Measurements from ENCODE around the gene SPARC. TPM values are rescaled to one million over a fixed set of nuclear protein-coding genes. Genes with fewer than 3 reads are reported as not detected.
"Not testable (repeated sequence)": the region's sequence is repeated elsewhere in the genome, so short reads cannot be mapped to it uniquely, and the experiment has no call there.

Gene SPARC
- polyA plus RNA-seq, 3 donors, result 2,321 to 2,599 (median 2,356) TPM

DNA sequence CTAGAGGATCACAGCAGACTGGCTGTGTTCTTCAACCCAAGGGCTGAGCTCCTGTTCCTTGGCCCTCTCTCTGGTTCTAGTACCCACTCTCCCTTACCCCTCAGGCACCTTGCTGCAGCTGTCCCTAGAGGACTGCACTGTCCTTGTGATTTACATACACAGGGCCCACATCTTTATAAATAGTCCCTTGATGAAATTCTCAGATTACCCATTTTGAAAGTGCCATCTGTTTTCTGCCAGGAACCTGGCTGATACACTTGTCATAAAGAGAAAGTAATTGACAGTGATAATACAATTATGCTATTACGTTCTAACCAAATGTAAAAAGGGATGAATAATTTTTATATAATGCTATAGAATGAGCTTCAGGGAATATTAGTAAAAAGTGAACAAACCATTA, 16.5 kb upstream of the SPARC start:
- no peak for DNase-seq (ENCODE audit: low read depth in 3 of 3, low spot score in 2 of 3)

DNA sequence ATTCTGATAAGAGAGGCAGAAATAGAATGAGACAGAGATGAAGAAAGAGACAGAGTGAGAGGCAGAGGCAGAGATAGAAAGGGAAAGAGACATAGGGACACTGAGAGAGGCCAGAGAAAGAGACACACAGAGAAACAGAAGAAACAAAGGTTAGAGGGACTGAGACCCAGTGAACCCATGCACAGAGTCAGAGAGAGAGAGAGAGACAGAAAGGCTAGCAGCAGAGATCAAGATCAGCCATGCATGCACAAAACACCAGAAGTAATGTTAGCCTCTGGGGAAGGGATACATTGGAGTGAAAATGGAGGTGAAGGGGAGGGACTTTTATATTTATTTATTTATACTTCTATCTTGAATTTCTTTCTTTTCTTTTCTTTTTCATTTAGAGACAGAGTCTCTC, 14.1 kb upstream of the SPARC start:
- DNase-seq (ENCODE audit: low read depth in 3 of 3, low spot score in 2 of 3), result no peak

DNA sequence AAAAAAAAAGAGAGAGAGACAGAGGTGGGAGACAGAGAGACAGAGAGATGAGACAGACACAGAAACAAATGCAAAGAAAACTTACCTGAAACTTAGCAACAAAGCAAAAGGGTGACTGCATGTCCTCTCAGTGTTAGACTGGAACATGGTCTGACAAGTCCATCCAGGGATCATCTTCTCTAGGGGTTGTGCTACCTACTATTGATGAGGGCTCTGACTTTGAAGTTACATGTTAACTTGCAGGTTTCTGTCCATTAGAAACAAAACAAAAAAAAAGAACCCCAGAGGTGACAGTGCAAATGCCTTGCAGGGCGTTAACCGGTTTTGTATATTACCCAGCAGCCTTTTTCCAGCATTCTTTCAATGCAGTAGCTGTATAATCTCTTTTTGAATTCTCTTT, 13.6 kb upstream of the SPARC start:
- no peak for DNase-seq (ENCODE audit: low read depth in 3 of 3, low spot score in 2 of 3)

DNA sequence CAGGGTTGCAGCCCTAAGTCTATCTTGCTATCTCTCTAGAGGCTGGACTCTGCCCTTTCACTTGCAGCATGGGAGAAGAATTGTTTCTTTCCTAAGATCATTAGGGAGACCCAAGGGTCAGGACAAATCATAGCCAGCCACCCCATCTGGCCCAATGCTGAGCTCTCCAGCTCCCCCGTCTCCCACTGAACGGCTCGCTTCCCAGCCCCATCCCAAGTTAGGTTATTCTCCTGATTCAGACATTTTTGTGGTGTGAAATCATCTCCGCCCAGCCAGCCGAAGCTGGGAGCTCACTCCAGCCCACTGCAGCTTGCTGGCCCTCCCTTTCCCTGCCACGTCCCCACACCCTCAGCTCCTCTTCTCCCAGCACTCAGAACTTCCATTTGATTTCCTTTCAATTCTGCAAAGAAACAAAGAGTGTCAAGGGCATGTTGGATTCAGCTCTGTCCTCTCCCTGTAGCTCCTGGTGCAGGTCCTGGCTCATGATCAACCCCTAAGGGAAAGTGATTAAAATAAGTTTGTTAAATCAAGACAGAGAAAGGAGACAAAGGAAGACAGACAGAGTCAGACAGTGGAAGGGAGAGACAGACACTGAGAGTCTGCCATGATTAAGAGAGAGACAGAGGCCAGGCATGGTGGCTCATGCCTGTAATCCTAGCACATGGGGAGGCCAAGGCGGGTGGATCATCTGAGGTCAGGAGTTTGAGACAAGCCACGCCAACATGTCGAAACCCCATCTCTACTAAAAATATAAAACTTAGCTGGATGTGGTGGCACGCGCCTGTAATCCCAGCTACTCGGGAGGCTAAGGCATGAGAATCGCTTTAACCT, 12.6 kb upstream of the SPARC start:
- DNase-seq (ENCODE audit: low read depth in 3 of 3, low spot score in 2 of 3), result peak in 1 of 3 donors; percentile 63

DNA sequence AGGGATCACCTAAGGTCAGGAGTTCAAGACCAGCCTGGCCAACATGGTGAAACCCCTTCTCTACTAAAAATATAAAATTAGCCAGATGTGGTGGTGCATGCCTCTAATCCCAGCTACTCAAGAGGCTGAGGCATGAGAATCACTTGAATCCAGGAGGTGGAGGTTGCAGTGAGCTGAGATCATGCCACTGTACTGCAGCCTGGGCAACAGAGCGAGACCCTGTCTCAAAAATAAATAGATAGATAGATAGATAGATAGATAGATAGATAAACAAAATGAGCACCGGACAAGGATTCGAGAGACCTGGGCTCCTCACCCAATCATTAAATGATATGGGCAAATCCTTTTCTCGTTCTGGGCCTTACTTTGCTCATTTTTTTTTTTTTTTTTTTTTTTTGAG, 11.4 kb upstream of the SPARC start:
- DNase-seq (ENCODE audit: low read depth in 3 of 3, low spot score in 2 of 3), result not testable (repeated sequence)

DNA sequence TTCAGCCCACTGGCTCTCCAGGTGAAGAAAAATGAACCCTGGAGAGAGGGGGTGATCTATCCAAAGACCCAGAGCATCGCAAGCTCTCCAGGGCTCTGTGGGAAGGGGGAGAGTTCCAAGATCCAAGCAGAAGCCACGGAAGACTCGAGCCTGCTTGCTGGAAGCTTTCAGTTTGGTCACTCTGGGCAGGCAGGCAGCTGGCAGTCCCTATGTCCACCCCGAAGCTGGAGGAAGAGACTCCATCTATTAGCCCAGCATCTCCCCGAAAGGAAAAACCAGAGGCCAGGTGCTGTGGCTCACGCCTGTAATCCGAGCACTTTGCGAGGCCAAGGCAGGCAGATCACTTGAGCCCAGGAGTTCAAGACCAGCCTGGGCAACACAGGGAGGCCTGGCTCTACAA, 10.7 kb upstream of the SPARC start:
- DNase-seq (ENCODE audit: low read depth in 3 of 3, low spot score in 2 of 3), result no peak

DNA sequence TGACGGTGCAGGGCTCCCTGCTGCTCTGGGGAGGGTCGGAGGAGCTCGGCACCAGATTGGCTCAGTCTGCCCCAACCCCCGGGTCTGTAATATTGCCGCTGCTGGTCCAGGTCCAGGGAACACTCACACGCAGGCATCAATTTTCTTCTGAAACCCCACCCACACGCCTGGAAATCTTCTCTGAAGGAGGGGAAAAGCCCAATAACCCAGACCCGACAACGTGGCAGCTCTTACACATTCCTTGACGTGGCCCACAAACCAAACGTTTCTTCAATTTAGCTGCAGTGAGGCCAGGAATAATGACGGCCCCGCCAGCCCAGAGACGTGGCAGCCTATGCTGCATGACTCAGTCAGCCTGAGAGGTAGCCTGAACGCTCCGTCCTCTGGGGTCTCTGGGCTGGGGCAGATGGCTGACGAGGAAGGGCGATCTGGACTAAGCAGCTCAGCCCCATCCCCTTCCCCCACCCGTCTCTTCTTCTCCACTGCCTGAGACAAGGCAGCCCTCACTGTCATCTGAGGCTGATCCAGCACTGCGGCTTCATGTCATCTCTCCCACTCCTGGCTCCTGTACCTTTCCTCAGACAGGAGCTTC, 9.9 kb upstream of the SPARC start:
- peak in 1 of 3 donors; percentile 64 for DNase-seq (ENCODE audit: low read depth in 3 of 3, low spot score in 2 of 3)

DNA sequence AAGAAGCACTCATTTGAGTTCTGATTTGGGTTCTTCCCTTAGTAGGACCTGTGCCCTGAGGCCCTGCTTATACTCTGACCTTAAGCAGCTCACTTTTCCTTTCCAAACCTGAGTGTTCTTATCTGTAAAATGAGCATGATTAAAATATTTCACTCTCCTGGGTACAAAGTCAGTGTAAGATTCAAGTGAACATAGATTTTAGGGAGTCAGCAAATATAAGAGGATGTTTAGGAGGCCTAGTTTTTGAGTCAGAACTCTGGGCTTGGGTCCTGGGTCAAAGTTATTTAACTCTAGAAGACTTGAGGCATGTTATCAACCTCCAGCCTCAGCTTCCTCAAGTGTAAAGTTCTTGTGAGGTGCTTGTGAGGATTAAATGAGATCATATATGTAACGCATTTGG, 8.7 kb upstream of the SPARC start:
- DNase-seq (ENCODE audit: low read depth in 3 of 3, low spot score in 2 of 3), result no peak

DNA sequence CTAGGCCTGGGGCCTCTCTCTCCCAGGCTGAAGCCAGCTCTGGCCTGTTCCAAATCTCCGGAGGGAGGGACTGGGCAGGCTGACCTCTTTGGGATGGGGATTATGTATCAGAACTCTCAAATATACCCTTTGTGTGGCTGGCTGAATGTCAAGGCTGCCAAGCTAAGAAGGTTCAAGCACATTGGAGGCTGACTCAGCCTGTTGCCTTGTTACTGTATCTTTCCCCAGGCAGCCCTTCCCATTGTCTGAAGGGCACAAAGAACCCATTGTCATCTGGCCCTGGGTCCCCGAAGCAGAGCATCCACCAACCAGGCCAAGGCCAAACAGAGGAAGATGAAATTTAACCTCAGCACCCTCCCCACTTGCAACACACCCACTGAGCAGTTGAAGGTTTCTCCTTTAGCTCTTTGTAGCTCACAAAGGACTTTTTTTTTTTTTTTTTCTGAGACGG, 7.3 kb upstream of the SPARC start:
- DNase-seq (ENCODE audit: low read depth in 3 of 3, low spot score in 2 of 3), result no peak

DNA sequence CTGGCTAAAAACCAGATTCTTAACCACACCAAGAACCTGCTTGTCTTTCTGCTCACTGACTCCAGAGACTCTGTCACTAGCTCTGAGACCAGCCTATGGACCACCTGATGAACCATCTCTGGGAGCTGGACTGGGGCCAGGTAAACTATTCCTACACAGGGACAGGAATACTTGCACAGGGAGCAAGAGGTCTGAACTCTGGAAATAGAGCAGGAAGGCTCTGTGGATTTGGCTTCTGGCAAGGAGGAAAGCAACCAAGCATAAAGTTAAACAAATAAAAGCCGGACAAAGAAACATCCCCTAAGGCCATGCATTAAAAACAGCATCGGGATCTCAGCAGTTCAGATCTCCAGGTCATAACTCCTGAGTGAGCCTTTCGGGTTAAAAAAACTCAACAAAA, 5.6 kb upstream of the SPARC start:
- DNase-seq (ENCODE audit: low read depth in 3 of 3, low spot score in 2 of 3), result no peak

DNA sequence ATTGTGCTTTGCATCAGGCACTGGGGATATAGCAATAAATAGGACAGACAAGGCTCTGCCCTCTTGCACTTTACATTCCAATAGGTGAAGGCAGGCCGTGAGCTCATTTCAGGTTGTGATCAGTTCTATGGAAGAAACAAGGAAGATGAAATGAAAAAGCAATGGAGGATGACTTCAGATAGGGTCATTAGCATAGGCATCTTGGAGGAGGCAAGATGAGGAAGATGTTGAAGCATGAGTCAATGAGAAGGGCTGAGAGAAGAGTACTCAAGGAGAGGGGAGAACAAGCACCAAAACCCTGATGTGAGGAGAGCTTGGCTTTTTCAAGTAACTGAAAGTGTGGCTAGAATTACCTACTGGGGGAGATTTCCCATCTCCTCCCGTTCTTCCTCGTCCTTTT, 5.0 kb upstream of the SPARC start:
- no peak for DNase-seq (ENCODE audit: low read depth in 3 of 3, low spot score in 2 of 3)

DNA sequence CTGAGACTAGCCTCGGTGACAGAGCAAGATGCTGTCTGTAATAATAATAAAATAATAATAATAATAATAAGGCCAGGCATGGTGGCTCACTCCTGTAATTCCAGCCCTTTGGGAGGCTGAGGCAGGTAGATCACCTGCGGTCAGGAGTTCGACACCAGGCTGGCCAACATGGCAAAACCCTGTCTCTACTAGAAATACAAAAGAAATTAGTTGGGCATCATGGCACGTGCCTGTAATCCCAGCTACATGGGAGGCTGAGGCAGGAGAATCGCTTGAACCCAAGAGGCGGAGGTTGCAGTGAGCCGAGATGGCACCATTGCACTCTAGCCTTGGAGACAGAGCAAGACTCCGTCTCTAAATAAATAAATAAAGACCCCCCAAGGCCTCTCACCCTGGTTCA, 2.9 kb upstream of the SPARC start:
- not testable (repeated sequence) for DNase-seq (ENCODE audit: low read depth in 3 of 3, low spot score in 2 of 3)

DNA sequence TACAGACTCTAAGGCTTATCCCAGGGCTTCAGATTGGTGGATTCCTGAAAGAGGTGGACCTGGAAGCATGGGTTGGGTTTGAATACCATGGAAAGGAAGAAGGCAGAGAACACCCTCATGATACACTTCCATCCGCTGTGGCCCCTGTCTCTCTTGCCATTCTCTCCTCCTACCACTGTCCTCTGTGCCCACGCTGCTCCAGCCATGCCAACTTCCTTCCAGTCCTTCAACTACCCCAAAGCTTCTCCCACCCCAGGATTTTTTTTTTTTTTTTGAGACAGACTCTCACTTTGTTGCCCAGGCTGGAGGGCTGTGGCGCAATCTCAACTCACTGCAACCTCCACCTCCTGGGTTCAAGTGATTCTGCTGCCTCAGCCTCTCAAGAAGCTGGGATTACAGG, 1.7 kb upstream of the SPARC start:
- DNase-seq (ENCODE audit: low read depth in 3 of 3, low spot score in 2 of 3), result no peak

DNA sequence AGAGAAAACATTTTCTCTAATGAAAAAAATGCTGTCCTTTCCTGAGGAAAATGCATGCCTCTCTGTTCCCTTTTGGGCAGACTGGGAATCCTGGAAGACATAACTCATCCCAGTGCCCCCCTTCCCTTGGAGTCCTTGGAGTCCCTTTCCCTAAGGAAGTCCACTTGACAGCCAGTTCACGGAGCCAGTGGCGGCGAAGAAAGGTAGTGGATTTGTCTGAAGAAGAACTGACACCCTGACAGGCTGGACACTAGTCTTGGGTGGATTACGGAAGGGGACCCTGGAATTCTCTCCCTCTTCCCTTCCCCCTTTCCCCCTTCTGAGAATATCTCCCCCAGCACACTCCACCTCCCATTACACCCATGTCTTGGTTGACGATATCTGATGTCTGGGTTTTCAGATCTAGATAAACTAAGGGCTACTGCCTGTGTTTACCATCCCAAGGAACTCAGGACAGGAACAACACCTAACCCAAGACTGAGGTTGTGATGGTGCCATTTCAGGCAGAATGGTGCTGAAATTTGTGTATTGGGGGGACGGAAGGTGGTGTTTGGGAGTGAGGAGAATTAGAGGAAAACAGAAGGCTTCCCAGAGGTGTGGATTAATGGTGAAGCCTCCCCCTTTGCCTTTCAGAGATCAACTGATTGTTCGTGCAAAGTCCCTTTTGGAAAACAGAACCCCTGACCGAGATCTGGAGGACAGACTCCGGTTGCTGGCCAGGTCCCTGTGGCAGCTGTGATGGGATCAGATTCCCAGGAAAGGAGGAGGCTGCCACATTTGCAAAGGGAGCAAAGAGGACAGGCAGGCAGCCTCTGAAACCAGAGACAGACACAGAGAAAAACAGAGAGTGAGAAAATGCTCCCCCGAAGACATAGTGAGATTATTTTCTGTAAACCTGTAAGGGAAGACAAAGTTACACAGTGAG, 704 bp downstream of the SPARC start:
- no peak for DNase-seq (ENCODE audit: low read depth in 3 of 3, low spot score in 2 of 3)

DNA sequence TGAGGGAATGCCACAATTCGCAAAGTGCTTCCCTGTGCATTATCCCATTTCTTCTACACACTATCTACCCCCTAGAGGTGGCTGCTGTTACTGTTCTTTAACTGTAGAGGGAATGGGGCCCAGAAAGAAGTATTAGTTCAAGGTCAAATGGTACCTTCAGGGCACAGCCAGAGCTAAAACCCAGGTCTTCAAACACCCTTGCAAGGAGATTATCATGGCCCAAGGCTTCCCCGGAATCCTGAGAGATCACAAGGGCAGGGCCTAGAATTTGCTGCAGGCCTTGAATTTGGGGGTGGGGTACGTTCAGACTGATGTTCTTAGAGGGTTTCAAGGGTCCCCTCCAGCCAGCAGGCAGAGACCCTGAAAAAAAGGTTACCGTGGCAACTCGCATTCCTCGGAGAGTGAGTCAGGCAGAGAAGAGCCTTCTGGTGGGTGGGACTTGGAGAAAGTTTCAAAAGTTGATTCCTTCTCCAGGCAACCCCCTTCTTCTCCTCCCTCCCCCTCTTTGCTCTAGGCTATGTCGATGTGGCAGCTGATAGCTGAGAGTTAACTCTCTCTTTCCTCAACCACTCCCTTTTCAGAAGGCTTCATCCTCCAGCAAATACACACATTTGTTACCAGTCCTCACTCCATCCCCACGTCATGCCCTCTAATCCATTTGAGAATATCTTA, 1.9 kb downstream of the SPARC start:
- peak in 1 of 3 donors; percentile 89 for DNase-seq (ENCODE audit: low read depth in 3 of 3, low spot score in 2 of 3)

DNA sequence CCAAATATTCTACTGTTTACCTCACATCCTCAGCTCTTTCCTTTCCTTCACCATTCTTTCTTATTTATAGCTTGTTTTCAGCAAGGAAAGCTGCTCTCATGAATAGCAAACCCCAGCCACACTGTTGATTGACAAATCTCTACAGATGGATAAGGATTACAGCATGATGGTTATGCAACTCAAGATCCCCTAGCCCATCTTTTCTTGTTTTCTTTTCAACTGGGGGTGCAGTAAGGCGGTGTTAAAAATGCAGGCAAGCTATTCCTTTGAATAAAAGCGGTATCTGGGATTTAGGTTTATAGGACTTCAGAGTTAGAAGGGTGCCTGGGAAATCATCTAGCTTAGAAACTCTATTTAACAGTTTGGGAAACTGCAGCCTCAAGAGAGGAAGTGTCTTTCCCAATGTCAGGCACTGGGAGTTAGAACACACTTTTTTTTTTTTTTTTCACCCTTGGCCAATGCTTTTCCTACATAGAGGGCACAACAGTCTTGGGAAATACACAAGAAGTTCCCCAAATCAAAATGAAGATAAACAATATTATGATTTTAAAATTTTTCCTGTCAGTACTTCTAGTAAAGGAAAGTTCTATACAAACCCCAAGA, 2.6 kb downstream of the SPARC start:
- DNase-seq (ENCODE audit: low read depth in 3 of 3, low spot score in 2 of 3), result no peak

DNA sequence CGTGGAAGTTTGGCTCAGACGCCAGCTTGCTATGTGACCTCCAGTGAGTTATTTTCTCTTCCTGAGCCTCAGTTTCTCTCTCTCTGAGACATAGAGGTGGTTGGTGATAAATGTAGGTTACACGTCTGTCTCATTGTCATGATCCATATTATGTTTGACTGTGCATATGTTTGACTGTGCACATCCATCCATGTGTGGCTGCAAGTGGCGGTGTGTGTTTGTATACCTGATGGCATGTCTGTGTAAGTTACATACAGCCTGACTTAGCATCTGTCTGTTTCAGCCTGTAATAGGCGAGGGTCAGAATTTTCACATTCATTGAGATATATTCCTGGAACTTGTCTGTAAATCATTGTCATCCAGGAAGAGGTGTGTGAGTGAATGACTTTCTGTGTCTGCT, 3.3 kb downstream of the SPARC start:
- no peak for DNase-seq (ENCODE audit: low read depth in 3 of 3, low spot score in 2 of 3)

DNA sequence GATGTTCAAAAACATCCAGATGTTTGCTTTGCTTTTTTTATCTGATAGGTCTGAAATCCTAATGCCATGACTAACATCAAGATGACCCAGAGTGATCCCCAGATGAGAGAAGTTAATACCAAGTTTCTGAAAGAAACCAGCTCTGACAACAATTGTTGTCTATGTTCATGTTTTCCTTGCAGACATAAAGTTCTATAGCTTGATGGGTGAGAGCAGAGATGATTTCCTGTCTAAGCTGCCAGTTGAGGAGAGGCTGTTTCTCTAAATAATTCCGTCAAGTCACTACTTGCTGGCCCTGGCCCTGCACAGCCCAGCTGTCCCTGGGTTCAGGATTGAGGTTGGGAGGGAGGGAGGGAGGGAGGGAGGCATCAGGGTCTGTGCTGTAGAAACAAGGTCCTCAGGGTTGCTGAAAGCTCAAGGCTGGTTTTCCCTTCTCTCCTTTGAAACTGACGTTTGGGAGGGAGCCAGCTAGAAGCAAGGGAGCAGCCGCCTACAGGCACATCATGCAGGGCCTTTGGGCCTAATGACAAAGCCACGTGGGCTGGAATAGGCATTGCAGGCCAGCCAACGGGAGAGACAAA, 3.9 kb downstream of the SPARC start:
- no peak for DNase-seq (ENCODE audit: low read depth in 3 of 3, low spot score in 2 of 3)

DNA sequence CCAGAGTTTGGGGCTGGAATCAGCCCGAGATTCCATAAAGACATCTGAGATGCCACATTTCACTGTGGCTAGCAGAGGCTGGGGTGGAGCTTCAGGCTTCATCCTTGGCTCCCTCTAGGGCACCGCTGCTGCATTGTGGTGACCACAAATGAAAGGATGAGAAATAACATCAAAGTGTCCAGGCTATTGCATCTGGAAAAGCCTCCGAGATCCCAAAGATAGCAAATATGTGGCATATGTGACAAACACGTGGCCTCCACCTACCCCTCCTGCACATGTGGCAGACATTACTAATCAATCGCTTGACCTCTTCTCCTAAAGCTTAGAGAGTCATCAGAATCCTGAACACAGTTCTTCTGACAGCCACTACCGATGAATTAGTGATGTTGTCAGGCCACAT, 4.5 kb downstream of the SPARC start:
- DNase-seq (ENCODE audit: low read depth in 3 of 3, low spot score in 2 of 3), result no peak

DNA sequence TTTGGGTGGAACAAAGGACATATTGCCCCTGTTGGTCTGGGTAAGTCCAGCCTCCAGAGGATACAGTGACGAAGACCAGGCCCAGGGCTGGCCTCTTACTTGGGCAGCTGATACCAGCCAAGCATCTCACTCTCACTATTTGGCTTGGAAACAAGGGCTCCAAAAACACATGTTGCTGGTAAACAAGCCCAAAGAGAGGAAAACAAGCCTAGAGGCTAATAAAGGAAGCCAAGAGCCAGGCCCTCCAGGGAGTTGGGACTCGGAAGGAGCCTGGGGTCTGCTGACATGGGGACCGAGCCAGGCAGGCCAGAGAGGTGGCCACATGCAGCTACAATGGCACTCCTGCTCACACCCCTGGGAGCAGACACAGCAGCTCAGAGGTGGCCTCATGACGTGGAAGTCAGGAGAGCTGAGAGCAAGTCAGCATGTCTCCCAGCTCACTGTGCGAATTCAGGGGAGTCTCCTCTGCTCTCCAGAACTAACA, 5.7 kb downstream of the SPARC start:
- DNase-seq (ENCODE audit: low read depth in 3 of 3, low spot score in 2 of 3), result no peak
